NCI-H345 treated with DMSO at 0.1 percent for 48 hours (cell line): ENCODE results near the gene DENND2C.
"Not testable (repeated sequence)": the region's sequence is repeated elsewhere in the genome, so short reads cannot be mapped to it uniquely, and the experiment has no call there.

Source experiments
- DNase-seq: peaks from one replicate; lab custom pipeline; 2025; ENCODE audit not compliant: unreplicated experiment; lab: John Stamatoyannopoulos, UW

The DENND2C gene

DNA sequence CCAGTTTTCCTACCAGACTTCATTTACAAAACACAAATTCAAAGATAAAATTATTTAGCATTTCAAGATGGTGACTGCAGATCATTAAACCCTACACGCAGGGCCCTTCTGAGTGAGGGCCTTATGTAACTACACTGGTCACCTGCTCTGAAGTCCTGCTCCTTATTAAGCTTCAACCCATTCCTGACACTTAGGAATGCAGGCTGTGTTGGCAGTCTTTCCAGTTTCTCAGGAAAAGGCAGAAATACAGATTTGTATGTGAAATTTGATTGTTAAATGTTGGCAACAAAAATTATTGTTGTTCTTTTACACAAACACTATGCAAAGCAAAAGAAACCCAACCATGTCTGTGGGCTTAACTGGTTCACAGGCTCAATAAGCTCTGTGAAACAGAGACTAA is 62.6 kb downstream of the DENND2C start:
- DNase-seq, result no peak

DNA sequence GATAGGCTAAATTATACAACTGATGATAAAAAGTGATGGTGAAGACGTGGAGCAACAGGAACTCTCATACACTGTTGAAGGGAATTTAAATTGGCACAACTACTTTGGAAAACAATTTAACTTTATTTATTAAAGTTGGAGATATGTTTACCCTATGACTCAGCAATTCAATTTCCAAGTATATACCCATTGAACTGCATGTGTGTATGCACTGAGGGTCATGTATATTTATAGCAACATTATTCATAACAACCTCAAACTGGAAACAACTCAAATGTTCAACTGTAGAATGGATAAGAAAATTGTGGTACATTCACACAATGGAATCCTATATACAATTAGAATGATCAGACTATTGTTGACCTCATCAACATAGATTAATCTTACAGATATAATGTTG is 71.9 kb downstream of the DENND2C start:
- no peak for DNase-seq

DNA sequence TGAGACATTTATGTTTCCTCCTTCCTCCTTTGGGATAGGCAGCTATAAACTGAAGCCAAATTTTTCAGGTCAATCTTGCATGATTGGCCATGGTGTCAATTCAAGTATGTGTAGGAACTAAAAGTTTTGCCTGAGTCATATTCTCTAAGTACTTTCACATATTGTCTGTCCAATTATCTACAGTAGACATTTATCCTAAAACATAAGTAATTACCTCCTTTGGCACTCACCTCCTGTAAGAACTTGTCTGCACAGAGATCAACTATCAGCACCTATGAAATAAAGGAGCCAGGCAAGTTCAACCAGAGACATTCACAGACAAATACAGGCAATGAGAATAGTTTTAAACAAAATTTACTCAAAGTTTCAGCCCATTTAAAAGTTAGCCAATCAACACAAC is 74.2 kb downstream of the DENND2C start:
- no peak for DNase-seq

DNA sequence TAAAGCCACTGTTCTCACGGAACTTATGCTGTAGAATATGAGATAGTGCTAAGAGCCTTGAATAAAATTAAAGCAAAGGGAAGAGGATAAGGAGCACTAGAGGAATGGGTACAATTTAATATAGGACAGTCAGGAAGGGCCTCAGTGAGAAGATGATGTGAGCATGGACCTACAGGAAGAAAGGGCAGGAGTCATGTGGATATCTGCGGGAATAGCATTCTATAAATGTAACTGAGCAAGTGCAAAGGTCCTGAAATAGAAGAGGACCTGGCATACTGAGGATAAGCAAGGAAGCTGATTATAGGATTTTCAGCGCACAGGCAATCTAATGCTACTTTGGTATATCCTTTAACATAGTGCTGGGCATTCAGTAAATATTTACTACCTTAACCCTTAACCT is 75.8 kb downstream of the DENND2C start:
- DNase-seq, result no peak

DNA sequence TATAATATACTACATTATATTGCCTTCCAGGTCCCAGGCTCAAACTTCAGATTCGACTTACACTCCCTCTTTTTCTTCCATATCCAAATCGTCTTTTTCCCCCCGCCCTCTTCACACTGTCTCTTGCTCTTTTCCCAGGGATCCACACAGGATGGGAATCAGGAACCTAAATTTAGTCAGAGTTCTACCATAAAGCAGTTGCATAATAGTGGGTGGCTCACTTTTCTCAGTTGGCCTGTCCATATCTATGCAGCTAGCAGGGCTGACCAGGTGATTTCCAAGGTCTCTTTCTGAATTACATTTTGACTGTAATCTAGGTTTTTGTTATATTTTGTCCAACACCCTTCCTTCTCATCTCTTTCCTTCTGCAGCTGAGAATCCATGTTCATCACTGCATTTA is 80.7 kb downstream of the DENND2C start:
- DNase-seq, result no peak

DNA sequence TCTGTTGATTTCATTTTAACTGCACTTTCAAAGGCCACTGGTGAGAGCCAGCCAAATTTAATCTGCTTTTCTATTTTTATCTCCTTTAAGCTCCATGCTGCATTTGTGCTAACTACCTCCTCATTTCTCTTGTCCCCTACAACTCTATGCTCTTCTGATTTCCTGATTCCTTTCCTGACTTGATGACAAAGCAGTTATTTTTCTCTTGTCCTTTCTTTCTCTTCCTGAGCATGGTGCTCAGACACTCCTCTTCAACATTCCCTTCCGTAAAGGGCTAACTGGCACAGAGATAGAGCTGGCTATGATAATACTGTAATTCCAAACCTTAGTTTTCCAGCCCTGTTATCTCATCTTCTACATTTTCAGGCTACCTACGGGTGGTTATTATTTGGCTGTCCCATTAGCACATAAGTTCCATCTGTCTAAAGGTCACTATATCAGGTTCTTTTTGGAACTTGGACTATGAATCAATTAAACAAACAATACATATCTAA is 81.6 kb downstream of the DENND2C start:
- no peak for DNase-seq

DNA sequence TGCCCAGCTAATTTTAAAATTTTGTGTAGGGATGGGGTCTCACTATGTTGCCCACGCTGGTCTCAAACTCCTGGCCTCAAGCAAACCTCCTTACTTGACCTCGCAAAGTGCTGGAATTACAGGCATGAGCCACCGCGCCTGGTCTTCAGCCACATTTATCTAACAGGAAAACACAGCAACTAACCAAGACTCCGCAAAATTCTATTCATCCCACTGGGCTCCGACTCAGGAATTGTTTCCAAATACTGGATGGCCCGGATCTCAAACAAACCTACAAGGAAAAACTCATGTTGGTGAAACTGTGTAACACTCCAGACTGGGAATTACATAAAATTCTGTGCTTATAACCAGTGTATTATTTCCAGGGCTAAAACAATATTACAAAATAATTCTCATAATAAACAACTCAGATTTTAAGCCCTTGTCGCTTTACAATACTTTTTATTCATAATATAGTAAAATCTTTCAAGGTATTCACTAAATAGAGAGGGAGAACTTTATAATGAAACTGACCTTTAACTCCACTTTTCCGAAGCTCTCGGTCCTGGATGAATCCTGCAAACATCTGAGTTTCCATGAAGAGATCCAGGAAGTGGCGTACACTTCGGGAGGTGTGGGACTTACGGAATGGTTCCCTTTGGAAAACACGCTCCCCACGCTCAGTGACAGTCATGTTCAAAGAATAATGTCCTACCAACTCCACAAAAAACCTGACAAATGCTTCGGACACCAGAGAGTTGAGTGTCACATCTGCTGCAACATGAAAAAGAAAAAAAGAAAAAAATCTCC is 82.5 kb downstream of the DENND2C start:
- DNase-seq, result no peak

DNA sequence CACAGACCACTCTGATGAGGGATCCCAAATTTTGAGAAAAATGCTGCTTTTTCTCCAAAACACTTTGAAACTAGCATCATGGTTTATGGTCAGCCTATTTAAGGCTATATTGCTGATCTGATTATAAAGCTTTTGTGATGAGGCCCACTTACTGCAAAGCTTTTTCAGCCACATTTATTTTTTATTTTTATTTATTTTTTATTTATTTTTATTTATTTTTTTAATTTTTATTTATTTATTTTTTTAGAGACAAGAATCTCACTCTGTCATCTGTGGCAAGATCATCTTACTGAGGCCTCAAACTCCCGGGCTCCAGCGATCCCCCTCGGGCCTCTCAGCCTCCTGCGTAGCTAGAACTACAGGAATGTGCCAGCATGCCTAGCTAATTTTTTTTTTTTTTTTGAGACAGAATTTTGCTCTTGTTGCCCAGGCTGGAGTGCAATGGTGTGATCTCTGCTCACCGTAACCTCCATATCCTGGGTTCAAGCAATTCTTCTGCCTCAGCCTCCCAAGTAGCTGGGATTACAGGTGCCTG is 83.3 kb downstream of the DENND2C start:
- DNase-seq, result no peak

DNA sequence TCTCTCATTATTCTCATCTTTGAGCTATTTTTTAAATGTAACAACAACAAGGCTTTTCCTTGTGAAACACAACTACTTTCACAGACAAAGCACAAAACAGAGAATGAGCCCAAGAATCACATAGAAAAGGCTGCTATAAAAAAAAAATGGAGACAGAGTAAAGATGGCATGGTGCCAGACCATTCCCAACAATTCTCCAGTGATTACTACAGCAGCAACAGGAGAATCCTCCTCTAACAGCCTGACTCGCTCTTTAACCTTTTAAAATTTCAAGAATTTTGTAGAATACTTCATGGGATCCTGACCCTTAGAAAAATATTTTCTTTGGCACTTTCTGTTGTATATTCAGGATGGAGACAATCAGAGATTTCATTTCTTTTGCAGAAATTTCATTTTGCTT is 84.6 kb downstream of the DENND2C start:
- no peak for DNase-seq

DNA sequence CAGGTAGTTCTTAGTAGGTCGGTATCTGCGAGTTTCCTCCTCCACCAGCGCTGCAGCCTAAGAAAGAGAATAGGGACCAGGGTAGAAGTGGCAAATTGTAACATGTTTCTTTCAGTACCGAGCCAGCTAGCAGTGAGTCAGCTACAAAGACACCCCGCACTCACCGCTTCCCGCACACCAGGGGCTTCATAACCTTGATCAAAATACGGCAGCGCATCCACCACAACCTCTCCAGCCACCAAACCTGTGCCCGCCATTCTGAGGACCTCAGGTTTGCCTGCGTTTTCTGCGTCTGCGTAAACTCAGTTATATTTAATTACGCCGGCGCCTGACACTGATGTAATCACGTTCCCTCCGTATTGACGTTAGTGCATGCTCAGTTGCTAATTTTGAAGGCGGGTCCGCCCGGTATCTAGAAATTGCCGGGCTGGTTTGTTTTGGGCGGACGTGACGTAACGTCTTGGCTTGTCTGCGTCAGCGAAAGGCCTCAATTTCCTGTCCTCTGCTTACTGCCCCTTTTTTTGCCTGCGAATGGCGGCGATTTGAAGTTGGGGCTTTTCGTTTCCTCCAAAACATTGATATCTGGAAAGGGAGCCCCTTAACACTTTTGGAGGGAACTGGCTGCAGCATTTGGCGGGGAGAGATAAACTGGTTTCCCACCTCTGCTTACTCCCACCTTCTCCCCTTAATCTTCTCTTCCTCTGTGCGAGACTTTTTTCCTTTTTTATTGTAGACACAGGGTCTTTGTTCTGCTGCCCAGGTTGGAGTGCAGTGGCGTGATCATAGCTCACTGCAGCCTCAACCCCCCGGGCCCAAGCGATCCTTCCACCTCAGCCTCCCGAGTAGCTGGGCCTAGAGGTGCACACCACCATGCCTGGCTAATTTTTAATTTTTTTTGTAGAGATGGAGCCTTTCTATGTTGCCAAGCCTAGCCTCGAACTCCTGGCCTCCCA is 88.2 kb downstream of the DENND2C start, which contains the start of gene BCAS2:
TSS of gene BCAS2 (minus strand) at position 281 of the 953 bp plus-strand sequence. CDS start at position 257, 24 bp downstream.
- peak; percentile 95 for DNase-seq

DNA sequence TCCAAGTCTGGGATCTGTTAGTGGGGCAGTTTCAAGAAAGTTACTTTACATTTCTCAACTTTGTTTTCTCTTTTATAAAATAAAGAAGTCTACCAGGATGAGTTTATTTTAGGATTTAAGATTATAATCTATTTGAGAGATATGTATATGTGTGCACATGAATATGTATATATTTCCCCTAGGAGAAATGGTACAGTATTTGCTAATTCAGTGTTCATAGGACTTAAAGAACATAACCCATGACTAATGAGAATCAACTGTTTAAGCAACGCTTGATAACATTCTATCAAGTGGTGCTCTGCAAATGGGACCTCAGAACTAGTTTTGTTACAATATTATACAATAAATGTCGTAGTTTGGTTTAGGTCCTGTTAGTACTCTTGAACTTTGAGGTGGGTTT is 95.5 kb downstream of the DENND2C start:
- no peak for DNase-seq

DNA sequence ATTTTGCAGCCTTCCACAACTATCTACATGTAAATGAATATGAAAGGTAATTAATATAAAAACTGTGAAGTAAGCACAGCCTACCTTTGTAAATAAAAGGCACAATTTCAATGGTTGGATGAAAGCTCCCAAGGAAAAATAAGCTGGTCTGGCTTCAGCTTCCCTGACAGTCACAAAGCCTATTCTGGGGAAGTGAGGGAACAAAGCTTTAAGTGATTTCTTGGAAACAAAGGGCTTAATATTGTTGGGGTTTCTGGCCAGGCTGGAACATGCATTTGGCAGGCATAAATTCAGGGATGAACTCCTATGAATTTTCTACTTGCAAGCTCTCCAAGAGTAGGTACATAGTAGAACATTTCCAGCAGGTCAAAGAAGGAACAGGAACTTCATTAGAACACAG is 105.7 kb downstream of the DENND2C start:
- no peak for DNase-seq

DNA sequence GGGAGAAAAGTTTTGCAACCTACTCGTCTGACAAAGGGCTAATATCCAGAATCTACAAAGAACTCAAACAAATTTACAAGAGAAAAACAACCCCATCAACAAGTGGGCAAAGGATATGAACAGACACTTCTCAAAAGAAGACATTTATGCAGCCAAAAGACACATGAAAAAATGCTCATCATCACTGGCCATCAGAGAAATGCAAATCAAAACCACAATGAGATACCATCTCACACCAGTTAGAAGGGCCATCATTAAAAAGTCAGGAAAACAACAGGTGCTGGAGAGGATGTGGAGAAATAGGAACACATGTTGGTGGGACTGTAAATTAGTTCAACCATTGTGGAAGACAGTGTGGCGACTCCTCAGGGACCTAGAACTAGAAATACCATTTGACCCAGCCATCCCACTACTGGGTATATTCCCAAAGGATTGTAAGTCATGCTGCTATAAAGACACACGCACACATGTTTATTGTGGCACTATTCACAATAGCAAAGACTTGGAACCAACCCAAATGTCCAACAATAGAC is 106.8 kb downstream of the DENND2C start:
- not testable (repeated sequence) for DNase-seq

DNA sequence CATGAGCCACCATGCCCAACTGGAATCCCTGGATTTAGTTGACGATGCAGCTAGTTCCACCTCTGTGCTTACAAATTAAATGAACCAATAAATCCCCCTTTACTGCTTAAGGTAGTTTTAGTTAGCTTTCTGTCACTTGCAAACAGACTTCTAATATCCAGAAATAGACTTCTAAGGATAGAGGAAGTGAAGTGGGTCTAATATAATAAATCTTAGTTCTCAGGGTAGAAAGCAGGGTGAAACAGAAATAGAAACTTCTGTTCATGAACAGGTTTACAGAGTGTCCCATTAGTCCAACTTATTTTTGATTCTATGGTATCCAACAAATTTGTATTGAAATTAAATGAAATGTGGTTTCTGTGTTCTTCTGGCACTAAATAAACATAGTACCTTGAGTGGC is 108.5 kb downstream of the DENND2C start:
- DNase-seq, result no peak

DNA sequence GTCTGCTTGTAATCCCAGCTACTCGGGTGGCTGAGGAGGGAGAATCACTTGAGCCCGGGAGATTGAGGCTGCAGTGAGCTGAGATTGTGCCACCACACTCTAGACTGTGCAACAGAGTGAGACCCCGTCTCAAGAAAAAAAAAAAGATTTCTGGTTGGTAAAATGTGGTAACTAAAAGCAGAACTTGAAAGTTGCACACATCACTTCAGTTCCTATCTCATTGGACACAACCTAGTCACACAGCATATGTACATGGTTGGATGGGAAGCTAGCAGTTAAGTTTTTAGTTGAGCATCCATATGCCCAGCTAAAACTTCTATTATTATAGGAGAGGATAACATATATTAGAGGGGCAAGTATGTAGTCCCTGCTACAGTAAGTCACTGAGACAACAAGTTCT is 110.5 kb downstream of the DENND2C start:
- no peak for DNase-seq

DNA sequence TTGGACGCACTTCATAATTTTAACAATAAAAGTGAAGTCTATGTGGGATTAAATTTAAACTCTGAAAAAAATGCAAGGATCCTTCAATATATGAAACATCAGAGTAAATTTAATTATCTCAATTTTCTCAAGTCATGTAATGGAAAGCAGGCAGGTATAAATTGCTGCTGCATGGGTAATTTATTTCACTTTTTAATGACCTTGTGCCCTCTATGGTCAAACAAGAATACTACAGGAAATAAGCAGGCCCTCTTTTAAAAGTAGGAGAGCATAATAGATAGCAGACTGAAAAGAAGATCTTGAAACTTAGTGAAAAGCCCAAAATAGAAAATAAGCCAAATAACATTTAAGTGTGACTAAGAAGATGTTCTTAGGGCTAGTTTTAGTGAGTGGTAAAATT is 111.3 kb downstream of the DENND2C start:
- no peak for DNase-seq

DNA sequence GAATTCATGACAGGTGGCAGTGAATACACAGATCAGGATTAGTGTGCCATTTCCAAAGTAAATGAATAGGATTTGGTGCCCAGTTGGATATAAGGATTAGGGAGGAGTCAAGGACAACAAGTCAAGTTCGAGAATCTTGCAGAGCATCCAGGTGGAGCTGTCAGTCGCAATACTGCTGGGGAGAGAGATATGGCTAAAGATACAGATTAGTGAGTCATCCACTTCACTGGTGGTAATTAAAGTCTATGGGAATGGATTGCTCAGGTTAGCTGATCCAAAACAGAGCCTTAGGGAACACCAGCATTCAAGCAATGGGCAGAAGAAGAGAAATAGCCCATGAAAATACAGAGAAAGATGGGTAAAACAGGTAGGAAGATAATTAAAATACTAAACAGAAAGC is 115.3 kb downstream of the DENND2C start:
- DNase-seq, result no peak

DNA sequence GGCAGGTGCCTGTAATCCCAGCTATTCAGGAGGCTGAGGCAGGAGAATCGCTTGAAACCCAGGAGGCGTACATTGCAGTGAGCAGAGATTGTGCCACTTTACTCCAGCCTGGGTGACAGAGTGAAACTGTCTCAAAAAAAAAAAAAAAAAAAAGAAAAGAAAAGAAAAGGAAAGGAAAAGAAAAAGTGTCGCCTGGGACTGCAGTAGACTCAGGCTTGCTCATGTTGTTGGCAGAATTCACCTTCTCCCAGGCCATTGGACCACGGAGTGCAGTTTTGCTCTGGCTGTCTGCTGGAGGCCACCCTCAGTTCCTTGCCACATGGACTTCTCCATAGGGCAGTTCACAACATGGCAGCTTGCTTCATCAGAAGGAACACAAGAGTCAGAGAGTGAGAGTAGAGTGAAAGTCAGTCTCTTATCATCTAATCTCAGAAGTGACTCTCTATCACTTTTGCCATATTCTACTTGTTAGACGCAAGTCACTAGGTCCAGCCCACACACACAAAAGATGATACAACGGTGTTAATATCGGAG is 117.7 kb downstream of the DENND2C start:
- no peak for DNase-seq

DNA sequence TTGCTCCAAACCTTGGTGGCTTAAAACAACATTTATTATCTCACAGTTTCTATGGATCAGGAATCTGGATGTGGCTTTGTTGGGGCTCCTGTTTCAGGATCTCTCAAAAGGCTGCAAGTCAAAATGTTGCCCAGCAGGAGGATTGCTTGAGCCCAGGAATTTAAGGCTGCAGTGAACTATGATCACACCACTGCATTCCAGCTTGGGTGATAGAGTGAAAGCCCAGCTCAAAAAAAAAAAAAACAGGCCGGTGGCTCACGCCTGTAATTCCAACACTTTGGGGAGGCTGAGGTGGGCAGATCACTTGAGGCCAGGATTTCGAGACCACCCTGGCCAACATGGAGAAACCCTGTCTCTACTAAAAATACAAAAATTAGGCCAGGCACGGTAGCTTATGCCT is 118.4 kb downstream of the DENND2C start:
- no peak for DNase-seq

DNA sequence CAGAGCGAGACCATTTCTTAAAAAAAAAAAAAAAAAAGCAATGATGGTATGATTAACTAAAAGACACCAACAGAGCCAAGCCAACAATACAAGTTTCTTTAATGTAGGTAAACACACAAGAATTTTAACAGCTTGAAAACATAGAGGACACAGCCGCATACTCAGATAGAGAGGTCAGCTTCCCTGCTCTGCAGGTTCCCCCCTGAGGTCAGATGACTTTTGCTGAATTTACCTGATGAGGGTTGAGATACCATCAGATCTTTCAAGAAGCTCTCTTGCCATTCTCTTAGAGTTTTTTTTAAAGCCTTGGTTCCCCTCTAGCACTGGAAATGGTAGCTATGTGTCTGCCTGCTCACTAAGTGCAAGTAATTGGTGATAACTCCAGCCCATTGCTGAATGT is 119.5 kb downstream of the DENND2C start:
- no peak for DNase-seq

DNA sequence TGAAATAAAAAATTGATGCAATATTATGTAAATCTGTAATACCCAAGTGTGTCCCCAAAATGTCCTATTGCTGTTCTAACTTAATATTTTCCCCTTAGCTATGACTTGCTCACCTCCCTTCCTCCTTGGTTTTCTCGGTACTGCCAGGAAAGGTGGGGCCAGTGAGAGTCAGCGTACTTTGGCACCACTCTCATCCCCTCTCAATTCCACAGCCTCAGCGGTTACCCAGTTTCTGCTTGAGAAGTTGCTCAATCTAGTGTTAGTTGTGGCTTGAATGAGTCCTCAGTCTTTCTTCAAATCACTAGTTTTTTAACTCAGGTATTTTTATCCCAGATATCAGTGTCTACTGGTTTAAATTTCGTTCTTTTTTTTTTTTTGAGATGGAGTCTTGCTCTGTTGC is 120.7 kb downstream of the DENND2C start:
- no peak for DNase-seq
